ENCODE data around the gene THSD4.
A peak's percentile ranks its signal among the peaks of the same experiment; 100 is the strongest.

Gene THSD4

DNA sequence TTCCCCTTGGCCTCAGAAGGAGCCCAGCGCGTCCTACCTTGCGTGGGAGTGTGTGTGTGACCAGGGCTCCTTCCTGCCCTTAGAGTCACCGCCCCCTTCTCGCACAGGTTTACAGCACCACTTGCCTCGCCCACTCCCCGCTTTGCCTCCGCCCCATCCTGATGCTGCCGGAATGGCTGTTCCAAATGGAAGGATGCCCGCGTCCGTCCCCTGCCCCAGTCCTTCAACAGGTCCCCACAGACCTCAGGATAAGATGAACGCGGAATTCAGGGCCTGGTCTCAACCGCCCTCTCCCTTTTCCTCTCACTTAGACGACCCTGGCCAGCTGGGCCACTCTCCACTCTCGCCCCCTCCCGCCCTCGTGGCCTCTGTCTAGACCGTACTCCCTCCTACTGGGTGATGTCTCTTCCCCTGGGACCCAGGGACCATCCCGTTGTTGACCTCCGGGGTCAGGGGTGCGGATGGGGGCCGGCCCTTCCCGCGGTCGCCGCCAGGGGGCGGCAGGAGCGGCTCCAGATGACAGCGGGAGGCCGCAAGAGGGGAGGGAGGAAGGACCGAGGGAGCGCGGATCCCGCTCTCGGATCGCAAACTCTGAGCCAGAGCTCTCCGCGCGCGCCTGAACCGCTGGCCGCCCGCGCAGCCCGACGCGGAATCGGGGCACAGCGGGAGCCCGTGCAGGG, at the start of gene THSD4:
Gene THSD4, plus strand, starts transcription at position 585 of the 680 bp plus-strand sequence.
- peak; percentile 91 for DNase-seq

DNA sequence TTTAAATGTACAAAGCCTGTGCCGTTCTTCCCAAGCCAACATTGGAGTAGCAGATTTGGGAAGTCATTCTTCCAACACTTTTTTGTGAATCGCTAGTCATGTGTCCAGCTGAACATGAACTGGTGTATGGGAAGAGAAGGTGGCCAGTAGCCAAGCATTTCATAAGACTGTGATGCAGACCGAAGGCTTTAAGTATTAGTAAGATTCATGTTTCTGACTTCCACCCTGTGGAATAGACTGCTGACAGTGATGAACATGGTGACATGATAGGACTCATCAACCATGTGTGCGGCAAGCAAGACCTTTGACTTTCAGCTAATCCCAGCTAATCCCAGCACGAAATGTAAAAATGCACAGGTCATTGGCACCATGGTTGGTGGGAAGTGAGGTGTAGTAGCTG, 48.3 kb upstream of the THSD4 start:
- DNase-seq = no peak

DNA sequence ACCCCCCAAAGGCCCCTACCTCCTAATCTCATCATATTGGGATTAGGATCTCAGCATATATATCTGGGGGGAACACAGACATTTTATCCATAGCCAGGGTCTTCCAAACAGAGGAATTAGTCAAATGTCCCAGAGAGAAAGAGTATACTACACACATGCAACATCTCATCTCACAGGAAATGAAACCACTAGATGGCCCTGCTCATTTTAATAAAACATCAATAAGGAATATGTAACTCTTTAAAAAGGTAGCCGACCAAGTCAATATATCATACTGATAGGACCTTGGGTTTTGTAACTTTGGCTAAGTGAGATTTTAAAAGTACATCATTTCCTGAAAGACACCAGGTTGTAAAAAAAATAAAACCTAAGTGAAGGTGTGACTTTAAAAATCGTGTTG, 45.6 kb upstream of the THSD4 start:
- no peak for DNase-seq

DNA sequence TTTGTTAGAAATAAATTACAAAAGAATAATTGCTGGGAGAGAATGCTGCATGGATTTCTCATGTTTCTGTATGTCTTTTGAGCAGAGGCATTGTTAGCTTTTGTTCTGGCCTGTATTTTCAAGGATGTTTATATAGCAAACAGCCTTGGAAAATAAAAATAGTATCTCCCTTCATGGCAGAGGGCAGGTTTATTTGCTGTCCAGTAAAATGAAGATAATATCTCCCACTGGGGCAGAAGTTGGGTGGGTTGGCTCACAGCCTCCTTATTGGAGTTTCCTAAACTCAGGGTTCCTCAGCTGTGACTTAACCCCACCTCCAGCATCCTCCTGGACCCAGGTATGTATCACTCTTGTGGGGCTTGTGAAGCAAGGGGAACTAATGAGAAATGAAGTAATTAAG, 43.7 kb upstream of the THSD4 start:
- DNase-seq = no peak

DNA sequence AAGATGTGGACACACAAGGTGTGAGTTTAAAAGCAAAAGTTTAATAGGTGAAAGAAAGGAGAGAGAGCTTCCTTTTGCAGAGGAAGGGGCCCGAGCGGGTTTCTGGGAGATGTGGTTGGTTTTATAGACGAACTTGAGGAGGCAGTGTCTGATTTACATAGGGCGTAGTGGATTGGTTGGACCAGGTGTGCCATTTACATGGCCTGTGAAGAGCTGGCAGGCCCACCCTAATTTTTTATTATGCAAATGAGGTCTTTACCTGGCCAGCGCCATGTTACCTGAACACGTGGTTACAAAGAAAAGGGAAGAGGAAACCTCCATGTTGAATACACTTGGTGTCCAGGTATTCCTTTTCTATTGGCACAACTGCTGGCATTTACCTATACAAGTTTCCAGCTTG, 42.8 kb upstream of the THSD4 start:
- DNase-seq = no peak

DNA sequence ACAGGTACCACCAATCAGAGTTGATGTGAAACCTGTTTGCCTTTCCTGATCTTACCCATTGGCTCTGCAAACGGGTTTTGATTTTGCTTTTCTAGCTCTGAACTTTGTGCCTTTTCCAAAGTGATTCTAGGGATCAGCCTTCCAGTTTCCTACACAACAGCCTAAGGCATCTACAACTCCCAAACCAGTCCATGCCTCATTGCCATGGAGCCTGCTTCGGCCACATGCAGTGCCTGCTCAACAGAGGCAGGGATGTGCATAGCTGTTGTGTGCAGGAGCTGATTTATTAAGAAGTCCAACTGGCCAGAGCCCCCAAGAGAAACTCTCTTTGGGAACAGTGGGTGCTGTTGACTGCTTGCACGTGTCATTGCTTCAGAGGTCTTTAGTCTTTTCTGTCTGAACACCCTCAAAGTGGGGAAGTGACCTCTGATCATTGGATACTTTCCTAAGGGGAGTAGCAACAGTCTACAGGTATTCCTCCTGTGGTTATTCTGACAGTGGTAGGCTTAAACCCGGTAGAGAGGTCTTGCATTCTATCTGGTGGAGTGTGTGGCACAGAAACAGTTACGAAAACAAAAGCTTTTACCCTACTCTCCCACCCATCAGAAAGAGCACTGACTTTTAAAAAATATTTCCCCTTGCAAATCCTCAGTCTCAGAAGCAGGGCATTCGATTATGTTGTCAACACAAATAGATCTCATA, 36.6 kb upstream of the THSD4 start:
- no peak for DNase-seq

DNA sequence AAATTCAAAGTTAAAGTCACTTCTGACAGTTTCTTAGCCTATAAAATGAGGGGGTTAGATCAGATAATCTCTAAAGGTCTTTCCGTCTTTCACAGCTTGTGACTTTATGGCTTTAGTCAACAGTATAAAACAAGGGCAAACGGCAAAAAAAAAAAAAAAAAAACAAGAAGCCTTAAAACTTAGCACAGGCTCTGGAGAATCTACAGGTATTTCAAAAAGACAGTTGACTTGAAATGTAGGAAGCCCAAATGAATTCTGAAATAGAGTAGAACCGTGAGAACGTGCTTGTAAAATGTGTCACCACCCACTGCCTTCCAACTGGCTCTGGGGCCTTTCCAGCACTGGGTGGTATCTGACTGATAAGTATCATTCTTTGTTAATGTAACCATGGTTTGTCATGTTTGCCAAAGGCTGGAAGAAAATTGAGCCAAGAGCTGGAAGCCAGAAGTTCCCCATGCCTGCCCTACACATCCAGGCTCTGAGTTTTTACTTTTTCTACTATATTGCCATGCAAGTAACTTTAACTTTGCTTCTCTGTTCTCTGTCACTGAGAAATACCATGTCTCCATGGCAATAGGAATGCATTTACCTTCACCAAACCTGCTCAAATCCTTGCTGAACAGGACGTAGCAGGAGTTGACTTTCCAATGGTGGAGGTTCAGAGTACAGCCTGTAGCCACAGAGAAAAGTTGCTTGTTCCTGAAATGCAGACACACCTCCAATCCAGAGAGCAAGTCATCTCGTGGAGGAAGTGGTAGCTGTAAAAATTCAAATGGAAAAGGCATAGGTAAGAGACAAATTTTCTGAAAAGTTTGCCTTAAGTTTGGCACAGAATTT, 35.8 kb upstream of the THSD4 start:
- no peak for DNase-seq

DNA sequence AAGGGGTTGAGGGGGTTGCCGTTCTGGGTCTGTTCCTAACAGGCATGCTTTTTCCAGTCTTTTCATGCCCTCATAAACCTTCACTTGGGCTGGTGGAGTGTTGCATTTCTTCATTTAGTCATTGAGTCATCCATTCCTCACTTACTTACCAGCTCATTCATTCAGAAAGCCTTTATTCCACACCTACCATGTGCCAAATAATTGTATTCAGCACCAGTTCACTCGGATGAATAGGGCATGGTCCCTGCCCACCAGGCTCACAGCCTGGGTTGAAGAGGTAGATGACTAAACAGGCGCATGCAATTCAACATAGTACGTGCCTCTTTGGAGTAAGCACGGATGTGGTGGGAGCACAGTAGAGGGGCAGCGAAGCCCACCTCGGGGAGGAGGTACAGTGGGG, 35.1 kb upstream of the THSD4 start:
- no peak for DNase-seq

DNA sequence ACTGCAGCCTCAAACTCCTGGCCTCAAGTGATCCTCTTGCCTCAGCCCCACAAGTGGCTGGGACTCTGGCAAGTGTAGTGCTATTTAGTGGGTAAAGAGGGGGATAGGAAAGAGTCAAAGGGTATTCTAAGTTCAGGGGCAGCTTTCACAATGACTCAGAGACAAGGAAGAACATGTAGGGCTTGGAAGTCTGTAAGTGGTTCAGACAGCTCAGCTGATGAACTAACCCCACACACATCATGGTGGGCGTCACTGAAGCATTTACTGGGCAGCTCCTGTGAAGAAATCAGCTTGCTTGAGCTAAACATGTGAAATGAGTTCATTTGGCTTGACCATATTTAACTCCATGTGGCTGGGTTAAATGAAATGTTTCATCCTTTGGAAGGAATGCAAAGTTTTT, 34.6 kb upstream of the THSD4 start:
- DNase-seq = no peak

DNA sequence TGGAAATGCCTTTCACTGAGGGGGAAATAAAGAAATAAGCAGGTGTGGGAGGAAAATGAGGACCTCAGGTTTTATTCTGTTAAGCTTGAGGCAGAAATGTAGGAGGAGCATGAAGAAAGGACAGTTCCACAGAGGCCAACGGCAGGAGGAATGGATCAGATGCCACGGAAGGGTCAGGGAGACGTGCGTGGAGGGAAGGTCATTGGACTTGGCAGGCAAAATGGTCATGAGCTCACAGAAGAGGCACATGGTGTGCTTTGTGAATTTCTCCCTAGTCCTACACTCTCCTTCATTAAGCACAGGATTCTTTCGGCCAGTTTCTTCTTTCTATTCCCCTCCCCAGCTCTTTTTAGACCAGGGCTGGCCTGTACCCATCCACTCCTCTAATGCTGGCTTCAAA, 32.5 kb upstream of the THSD4 start:
- DNase-seq = no peak

DNA sequence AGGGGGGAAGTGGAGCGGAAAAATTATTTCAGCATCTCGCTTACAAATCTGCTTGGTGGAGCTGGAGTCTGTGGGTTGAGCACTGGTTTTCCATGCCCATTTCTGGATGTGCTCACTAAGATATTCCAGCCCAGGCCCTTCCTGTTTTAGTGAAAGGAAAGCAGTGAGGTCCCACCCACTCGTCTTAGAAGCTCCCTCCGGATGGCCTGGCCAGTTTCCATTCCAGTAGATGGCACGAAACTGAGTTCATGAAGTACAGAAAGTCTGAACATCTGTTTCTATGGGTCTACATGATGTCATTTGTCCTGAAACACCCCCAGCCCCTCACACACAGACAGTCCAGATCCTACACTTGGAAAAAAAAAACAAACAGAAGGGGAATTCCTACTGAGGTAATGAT, 31.9 kb upstream of the THSD4 start:
- DNase-seq = no peak

DNA sequence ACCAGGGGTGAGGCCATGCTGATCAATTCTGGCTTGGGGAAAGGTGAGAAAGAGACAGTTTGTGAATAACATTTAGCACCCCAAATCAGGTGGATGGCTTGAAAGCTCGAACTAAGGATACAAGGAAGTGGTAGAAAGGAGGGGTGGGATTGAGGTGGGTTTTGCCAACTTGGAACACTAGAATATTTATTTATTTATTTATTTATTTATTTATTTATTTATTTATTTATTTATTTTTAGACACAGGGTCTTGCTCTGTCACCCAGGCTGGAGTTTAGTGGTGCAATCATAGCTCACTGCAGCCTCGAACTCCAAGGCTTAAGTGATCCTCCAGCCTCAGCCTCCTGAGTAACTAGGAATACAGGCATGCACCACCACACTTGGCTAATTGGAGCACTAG, 31.0 kb upstream of the THSD4 start:
- DNase-seq = no peak

DNA sequence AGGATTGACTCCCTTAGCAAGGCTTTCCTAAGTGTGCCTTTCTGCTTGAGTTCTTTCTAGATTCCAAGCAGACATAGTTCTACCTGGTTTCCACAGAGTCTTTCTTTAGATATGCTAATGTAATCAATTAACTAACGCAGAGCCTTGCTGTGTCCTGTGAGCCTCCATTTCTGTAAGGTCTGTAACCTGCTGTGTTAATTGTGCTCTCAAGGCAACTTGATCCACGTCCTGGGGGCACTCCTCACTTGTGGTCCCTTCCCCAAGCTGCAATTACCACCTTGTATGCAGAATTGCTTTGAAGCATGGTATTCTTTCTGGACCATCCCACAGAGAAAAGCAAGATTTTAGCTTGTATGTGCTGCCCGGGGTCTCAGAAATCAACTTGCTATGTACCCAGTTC, 29.5 kb upstream of the THSD4 start:
- no peak for DNase-seq

DNA sequence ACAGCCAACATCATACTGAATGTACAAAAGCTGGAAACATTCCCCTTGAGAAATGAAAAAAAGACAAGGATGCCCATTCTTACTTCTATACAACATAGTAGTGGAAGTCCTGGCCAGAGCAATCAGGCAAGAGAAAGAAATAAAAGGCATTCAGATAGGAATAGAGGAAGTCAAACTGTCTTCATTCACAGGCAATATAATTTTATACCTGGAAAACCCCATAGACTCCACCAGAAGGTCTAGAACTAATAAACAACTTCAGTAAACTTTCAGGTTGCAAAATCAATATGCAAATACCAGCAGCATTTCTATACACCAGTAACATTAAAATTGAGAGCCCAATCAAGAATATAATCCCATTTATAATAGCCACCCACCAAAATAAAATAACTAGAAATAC, 27.1 kb upstream of the THSD4 start:
- DNase-seq = no peak

DNA sequence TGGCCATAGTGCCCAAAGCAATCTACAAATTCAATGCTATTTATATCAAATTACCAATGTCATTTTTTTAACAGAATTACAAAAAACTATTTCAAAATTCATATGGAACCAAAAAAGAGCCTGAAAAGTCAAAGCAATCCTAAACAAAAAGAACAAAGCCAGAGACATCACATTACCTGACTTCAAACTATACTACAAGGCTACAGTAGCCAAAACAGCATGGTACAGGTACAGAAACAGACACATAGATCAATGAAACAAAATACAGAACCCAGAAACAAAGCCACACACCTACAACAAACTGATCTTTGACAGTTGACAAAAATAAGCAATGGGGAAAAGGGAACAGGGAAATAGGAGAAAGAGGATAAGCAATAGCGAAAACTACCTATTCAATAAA, 26.6 kb upstream of the THSD4 start:
- no peak for DNase-seq

DNA sequence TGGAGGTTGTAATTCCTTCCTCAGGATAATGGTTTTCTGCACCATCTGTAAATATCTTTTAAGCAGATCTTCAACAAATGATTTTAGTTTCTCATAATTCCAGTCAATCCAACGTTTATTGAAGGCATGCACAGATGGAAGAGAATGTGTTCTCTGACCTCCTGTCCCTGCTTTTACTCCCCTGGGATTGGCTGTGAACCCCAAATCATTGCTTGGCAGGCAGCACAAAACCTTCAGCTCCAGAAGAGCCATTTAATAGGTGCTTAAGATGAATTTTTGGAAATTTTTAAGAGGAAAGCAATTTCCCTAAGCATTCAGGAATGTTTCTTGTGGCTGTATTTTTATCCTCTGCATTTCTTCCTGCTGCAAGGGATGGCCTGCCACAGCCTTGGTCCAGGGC, 25.5 kb upstream of the THSD4 start:
- no peak for DNase-seq

DNA sequence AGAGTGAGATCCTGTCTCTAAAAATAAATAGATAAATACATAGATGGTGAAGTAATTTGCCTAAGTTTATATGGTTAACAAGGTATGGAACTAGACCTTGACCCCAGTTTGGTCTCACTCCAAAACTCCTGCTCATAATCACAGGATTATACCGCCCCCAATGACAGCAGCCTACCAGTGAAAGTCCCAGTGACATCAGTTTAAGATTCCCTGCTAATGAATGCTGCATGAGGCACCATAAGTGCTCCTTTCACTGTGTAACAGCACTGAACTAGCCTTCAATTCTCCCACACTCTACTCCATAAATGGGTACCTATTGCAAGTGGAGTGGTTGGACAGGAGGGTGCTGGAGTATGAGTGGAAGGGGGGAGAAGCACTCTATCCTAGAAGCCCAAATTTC, 23.7 kb upstream of the THSD4 start:
- DNase-seq = no peak

DNA sequence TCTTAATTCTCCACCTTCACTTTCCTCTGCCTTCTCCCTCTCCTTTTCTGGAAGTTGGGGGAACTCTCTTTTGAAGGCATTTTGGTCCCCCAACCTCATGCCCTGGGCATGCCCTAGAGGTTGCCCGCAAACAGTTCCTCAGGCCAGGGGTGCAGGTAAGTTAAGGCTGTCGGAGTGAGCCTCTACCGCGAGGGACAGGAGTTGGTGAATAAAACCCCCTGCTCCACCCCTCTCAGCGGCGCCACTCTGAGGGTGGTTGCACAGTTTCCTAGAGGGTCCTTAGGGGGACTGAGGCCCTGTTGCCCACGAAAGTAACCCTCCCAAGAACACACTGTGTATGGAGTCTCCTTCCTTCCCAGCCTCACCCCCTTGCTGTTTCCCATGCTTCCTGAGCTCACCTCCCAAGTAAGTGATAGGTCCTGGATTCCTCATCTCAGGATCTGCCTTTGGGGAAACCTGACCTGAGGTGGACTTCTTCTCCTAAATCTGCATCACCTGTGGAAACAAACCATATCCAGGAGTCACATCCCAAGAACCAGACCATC, 23.1 kb upstream of the THSD4 start:
- no peak for DNase-seq

DNA sequence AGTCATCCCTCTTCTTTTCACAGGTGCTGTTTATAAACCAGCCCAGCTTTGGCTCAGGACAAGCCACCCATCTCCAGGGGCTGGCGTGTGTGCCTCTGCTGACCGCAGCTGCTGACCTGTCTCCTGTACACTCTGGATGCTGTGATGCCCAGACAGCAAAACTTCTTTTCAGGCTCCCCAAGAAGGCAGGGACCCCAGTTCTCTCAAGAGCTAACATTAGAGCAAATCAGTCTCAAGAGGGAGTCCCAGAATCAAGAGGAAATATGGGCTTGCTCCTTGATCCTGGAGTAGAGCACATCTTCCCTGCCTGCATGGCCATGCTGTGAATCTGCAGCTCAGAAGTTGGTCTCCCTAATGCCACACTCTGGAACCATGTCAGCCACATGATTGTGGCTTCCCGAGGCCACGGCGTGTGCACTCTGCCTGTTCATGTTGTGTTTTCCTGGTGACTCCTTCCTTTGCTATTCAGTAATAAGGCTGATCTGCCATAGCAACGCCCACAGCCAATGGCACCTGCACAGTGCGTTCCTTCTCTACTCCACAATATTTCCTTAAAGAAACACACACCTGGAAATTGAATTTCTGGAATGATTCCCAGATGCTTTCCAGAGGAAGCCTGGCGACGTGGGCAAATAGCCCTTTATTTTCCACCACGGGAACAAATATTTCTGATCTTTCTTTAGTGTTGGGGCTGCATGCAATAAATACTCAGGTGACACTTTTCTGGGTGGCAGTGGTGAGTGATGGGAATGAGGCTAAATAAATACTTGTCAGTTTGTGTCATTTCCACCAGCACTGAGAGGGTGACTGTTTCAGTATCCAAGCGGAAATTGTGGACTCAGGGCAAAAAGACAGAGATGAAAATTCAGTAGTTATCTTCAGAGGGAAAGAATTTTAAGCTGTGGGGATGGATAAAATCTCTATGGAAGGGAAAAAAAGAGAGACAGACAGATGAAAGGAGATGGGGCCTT, 21.9 kb upstream of the THSD4 start:
- DNase-seq = no peak

DNA sequence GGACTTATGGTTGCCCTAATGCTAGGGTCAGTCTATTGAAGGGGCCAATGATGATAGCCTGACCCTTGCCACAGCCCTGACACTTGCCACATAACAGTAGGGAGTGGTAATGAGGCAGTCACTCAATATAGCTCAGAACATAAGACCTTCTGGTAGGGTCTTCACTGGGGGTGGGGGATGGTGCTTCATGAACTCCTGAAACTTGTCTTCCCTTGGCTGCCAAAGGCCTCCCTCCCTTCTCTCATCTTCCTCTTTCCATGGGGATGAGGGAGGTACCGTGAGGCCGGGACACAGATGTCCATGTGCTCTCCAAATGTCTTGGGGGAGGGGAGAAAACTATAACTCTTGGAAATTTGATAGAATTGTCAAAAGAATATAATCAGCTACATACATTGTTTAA, 21.1 kb upstream of the THSD4 start:
- DNase-seq = no peak

DNA sequence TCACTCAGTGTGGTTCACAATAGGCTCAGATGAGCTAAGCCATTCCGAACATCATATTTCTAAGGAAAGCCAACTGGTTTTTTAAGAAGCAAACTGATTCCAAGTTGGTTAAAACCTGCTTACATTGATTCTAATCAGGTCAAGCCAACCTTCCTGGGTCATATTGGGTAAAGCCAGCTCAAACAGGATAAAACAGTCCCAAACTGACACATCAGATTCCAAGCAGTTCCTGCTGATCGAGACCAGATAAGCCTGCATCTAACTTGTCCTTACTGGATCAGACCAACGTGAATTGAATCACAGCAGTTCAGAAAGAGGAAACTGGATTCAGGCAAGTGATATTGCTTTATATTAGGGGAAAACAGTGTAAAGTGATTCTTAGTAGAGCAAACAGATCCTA, 18.6 kb upstream of the THSD4 start:
- DNase-seq = no peak

DNA sequence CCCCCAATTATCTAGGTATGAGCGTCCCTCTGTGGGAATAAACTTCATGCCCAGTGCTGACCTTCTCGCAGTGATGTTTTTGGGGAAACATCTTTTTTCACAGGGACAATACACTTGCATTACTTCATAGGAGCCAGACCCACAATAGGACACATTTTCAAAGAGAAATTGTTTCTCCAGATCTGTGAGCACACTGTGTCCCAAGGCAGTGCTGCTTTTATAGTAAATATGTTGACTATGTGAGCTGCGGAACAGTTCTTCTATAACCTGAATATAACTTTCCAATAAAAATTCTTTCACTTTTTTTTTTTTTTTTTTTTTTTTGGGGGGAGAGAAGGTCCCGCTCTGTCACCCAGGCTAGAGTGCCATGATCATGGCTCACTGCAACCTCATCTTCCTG, 17.4 kb upstream of the THSD4 start:
- DNase-seq = no peak

DNA sequence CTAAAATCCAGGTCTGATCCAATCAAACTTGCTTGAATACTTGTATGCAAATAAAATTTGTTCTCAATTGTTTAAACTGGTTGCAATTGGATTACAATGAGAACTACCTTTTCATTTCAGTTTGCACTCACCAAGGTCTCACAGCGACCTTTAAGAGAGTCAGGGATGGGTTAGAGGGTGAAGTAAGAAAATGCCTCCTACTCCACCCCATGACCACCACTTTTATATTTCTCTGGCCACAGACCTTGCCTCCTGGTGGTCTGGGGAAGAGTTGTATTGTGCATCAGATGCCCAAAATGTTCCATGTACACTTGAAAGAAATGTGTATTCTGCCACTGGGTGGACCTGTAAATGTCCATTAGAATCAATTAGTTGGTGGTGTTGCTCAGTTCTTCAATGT, 16.4 kb upstream of the THSD4 start:
- DNase-seq = no peak
